Body of pancreas (tissue), 4 donors: ENCODE data around the gene OXGR1. TPM values are rescaled to one million over a fixed set of nuclear protein-coding genes. Genes with fewer than 3 reads are reported as not detected.
"Not testable (repeated sequence)": the region's sequence is repeated elsewhere in the genome, so short reads cannot be mapped to it uniquely, and the experiment has no call there.

Experiments
- ATAC-seq: fragments of 150-250 bp; one replicate; pipeline ENCODE4 v1.9.1; 2016
- DNase-seq, 4 donors: peaks; one replicate each; pipeline ENCODE4 v3.0.0-alpha.2; 2019
- H3K27ac ChIP-seq, 4 donors: fragments of 200-600 bp; sonication (generic); 1 replicate in 3 of 4; 2 replicates in 1 of 4; pipeline versions ENCODE4 v1.5.1 to v1.6.1; 2016 to 2019; ENCODE audit warnings: mild to moderate bottlenecking in 1 of 4, mixed read lengths in 1 of 4, moderate library complexity in 1 of 4
- H3K27me3 ChIP-seq, 2 donors: fragments of 200-600 bp; sonication (generic); one replicate each; pipeline ENCODE4 v1.6.0; 2016; ENCODE audit warnings: mild to moderate bottlenecking in 1 of 2
- H3K36me3 ChIP-seq, 2 donors: fragments of 200-600 bp; sonication (generic); replicated peaks in 1 of 2; 2 replicates each; pipeline ENCODE4 v1.5.1; 2016; ENCODE audit warnings: low read depth in 2 of 2; ENCODE audit not compliant: insufficient read depth in 1 of 2
- H3K4me1 ChIP-seq: fragments of 200-600 bp; sonication (generic); one replicate; pipeline ENCODE4 v1.6.0; 2016
- H3K4me3 ChIP-seq, 2 donors: fragments of 200-600 bp; sonication (generic); 1 replicate in 1 of 2; 2 replicates in 1 of 2; pipeline ENCODE4 v1.5.1; 2016 to 2019
- H3K9me3 ChIP-seq, 3 donors: fragments of 200-600 bp; sonication (generic); 1 replicate in 2 of 3; 2 replicates in 1 of 3; pipeline ENCODE4 v1.5.1; 2016
- POLR2A ChIP-seq, 3 donors: fragments of 450-650 bp; IDR thresholded peaks; one replicate each; pipeline ENCODE4 v1.6.1; 2016; ENCODE audit warnings: antibody characterized with exemption in 3 of 3, mild to moderate bottlenecking in 2 of 3
- WGBS, 2 donors: methylation state at CpG; one replicate each; pipeline ENCODE4 v1.1.5; 2017; 5-methylcytosine and 5-hydroxymethylcytosine counted together
- intact Hi-C: fragments of 100-400 bp; cut with DNase I; formaldehyde crosslinking; loops from one replicate; pipeline ENCODE4 v1.15.1; 2023
- total RNA-seq, 2 donors: library from RNA; depleted of rRNA; stranded (reverse); fragments of >200 nt; gene quantifications; one replicate each; pipeline ENCODE4 v1.1.0, GENCODE V29; 2016
- TF ChIP-seq, protein P1 (sequence below), 7 experiments: fragments of 450-650 bp in 4 of 7; fragments of 200-600 bp in 3 of 7; sonication (generic) in 3 of 7; IDR thresholded peaks; one replicate each; pipeline ENCODE4 v1.5.1; 2016 to 2019; ENCODE audit warnings: antibody characterized with exemption in 7 of 7

The OXGR1 gene
- total RNA-seq, 2 donors from 2014 or later = 0.52 TPM; not detected in 1

DNA sequence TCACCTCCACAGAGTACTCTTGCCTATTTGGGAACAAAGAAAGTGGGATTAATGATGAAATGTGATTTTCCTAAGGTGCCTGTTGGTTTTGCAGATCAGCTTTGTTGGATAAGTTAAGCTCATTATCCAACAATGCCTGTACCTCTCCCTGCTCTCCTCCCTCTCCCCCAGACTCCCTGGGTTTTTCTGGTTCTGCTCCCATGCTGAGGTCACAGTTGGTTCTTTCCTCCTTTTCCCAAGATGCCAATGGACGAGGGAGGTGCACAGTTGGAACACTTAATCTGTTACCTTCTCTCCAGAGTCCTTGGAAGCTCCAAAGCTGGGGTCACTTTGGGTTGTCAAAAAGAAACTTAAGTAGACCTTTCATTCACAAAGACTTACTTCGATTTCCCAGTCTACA, 1.6 kb downstream of the OXGR1 start:
- Histone ChIP-seq H3K36me3 (no peaks in the 10 kb centered on the region), H3K4me1 (peaks cover 14% of the 10 kb centered on the region), H3K27ac (no peak overlapping the region), H3K4me3 (no peak overlapping the region), H3K27me3 (peaks cover 0 to 16% of the 10 kb centered on the region in 2 donors), H3K9me3 (no peaks in the 10 kb centered on the region)
- WGBS, 2 donors = 54 to 57% methylated on average over 2 of the region's 2 CpGs
- ATAC-seq = no peak
- TF ChIP-seq, protein P1, sequence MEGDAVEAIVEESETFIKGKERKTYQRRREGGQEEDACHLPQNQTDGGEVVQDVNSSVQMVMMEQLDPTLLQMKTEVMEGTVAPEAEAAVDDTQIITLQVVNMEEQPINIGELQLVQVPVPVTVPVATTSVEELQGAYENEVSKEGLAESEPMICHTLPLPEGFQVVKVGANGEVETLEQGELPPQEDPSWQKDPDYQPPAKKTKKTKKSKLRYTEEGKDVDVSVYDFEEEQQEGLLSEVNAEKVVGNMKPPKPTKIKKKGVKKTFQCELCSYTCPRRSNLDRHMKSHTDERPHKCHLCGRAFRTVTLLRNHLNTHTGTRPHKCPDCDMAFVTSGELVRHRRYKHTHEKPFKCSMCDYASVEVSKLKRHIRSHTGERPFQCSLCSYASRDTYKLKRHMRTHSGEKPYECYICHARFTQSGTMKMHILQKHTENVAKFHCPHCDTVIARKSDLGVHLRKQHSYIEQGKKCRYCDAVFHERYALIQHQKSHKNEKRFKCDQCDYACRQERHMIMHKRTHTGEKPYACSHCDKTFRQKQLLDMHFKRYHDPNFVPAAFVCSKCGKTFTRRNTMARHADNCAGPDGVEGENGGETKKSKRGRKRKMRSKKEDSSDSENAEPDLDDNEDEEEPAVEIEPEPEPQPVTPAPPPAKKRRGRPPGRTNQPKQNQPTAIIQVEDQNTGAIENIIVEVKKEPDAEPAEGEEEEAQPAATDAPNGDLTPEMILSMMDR (IDR thresholded peaks at IDR 0.05) = no peak
- no peak for TF ChIP-seq POLR2A (IDR thresholded peaks at IDR 0.05)
- intact Hi-C loops = no loop called here
- DNase-seq = no peak

DNA sequence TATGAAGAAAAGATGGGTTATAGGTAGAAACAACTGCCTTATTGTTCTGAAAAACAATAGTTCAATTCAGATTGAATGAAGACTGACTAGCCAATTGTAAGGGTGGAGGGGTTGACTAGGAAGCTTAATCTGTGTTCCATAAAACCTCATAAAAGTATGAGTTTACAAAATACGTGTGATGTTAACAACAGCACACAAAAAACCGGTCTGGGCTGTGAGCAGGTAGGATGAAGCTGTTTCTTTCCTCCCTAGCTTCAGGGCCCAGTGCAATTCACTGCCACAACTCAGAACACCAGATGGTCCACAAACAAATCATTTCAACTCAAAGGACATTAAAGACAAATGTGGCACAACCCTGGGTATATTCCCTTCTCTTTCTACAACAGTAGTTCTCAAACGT, 3.2 kb downstream of the OXGR1 start:
- no peak for DNase-seq
- Histone ChIP-seq H3K4me3 (no peak overlapping the region), H3K27me3 (peaks cover 0 to 16% of the 10 kb centered on the region in 2 donors), H3K27ac (no peak overlapping the region), H3K36me3 (no peaks in the 10 kb centered on the region), H3K4me1 (peaks cover 14% of the 10 kb centered on the region), H3K9me3 (no peaks in the 10 kb centered on the region)
- TF ChIP-seq, protein P1 (IDR thresholded peaks at IDR 0.05) = no peak
- no peak for TF ChIP-seq POLR2A (IDR thresholded peaks at IDR 0.05)
- WGBS, 2 donors = 57 to 63% methylated on average over 3 of the region's 3 CpGs
- intact Hi-C loops = no loop called here
- ATAC-seq = no peak

- intact Hi-C loops = no loop called here
- no peak for TF ChIP-seq POLR2A (IDR thresholded peaks at IDR 0.05)
- TF ChIP-seq, protein P1 (IDR thresholded peaks at IDR 0.05) = no peak
- Histone ChIP-seq H3K4me3 (no peak overlapping the region), H3K36me3 (no peaks in the 10 kb centered on the region), H3K4me1 (no peaks in the 10 kb centered on the region), H3K27ac (no peak overlapping the region), H3K9me3 (no peaks in the 10 kb centered on the region), H3K27me3 (peaks cover 0 to 3% of the 10 kb centered on the region in 2 donors)
- DNase-seq (no peak), ATAC-seq (no peak)
- WGBS, 2 donors = 75 to 85% methylated on average over 5 of the region's 5 CpGs
These were observed 5.8 kb downstream of the OXGR1 start for GRCh38 chr13:96988441-96988840.

DNA sequence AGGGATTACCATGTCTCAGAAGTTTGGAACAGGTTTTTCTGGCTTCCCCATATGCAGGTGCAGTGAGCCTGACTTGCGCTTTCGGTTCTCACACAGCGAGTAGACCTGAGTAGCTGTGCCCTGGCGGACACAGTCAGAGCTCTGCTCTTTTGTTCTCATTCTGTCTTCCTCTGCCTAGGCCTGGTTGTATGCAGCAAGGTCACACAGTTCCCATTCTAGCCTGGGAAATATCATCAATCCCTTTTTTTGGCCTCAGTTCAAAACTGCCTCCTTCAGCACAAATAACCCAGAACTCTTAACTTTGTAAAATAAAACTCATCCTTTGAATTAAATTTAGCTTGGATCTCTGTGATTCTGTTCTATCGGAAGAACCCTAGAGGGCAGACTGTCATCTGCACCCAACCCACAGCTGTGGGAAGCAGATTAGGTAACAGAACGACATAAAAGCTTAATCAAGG, 10.2 kb downstream of the OXGR1 start:
- intact Hi-C loops = no loop called here
- H3K4me3 ChIP-seq = no peak overlapping the region
- TF ChIP-seq, protein P1 (IDR thresholded peaks at IDR 0.05) = peak in 6 of 7 experiments; percentile 10 to 54 (median 32)
- TF ChIP-seq POLR2A (IDR thresholded peaks at IDR 0.05) = peak in 1 of 3 donors; percentile 30
- peak; percentile 96 for ATAC-seq
- H3K27ac ChIP-seq = peak overlapping the region in 3 of 4 donors; percentile 52 to 74 (median 55)
- no peaks in the 10 kb centered on the region for H3K36me3 ChIP-seq
- no peaks in the 10 kb centered on the region for H3K4me1 ChIP-seq
- peak; percentile 58 to 81 (median 72) for DNase-seq
- no peaks in the 10 kb centered on the region for H3K27me3 ChIP-seq
- WGBS, 2 donors = 4 to 6% methylated on average over 6 of the region's 6 CpGs
- H3K9me3 ChIP-seq = no peaks in the 10 kb centered on the region

DNA sequence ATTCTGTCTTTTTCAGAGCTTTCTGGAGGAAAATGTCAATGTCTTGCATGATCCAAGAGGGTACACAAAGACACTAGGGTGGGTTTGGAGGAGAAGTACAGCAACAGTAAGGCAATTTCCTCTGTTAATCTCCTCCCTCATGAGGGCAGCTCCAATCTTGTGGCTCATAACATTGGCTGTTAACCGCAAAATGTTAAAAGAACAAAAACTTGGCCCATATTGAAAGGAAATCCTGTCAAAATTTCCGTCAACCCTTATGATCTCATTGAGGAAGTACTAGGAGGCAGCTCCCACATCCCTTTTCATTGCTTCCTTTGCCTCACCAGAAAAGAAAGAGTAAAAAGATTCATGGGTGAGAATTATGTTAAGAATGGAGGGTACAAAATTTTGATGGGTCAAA, 11.6 kb downstream of the OXGR1 start:
- intact Hi-C loops = no loop called here
- Histone ChIP-seq H3K27ac (peak overlapping the region in 1 of 4 donors; percentile 74), H3K9me3 (no peaks in the 10 kb centered on the region), H3K36me3 (no peaks in the 10 kb centered on the region), H3K27me3 (no peaks in the 10 kb centered on the region), H3K4me1 (no peaks in the 10 kb centered on the region), H3K4me3 (no peak overlapping the region)
- DNase-seq (no peak), ATAC-seq (peak; percentile 30)
- no peak for TF ChIP-seq POLR2A (IDR thresholded peaks at IDR 0.05)
- TF ChIP-seq, protein P1 (IDR thresholded peaks at IDR 0.05) = no peak
- WGBS, 2 donors = 67 to 75% methylated on average over 2 of the region's 2 CpGs

GRCh38 chr13:96979861-96980260, 14.4 kb downstream of the OXGR1 start:
- intact Hi-C loops, H3K36me3 ChIP-seq, ATAC-seq, H3K4me1 ChIP-seq, H3K4me3 ChIP-seq, DNase-seq, H3K27me3 ChIP-seq, H3K9me3 ChIP-seq, H3K27ac ChIP-seq: not testable (repeated sequence)
- WGBS, 2 donors = 84 to 85% methylated on average over 1 of the region's 1 CpG
